ENCODE data around the gene AIPL1. TPM values are rescaled to one million over a fixed set of nuclear protein-coding genes. Genes with fewer than 3 reads are reported as not detected.

AIPL1 gene
- total RNA-seq, 4 donors from 2014 or later = not detected

GRCh38 chr17:6472517-6472916, 37.6 kb upstream of the AIPL1 start:
- peak overlapping the region in 1 of 4 donors; percentile 5 for H3K27ac ChIP-seq
- TF ChIP-seq POLR2AphosphoS5 (IDR thresholded peaks at IDR 0.05) (no peak), CTCF (IDR thresholded peaks at IDR 0.05) (no peak), POLR2A (IDR thresholded peaks at IDR 0.05) (no peak), EP300 (IDR thresholded peaks at IDR 0.05) (no peak)
- ATAC-seq = no peak
- H3K27me3 ChIP-seq = no peaks in the 10 kb centered on the region
- H3K36me3 ChIP-seq = peaks cover 0 to 67% of the 10 kb centered on the region in 2 donors
- 100% methylated on average over 1 of the region's 10 CpGs; no CpG with 5 or more reads in 1 of the 2 donors for WGBS, 2 donors (ENCODE audit: low coverage in 1 of 2)
- H3K4me1 ChIP-seq = peaks cover 0 to 30% (median 0%) of the 10 kb centered on the region in 3 donors
- H3K4me3 ChIP-seq = no peak overlapping the region
- H3K9me3 ChIP-seq = no peaks in the 10 kb centered on the region

- Histone ChIP-seq H3K4me1 (peaks cover 0 to 29% (median 0%) of the 10 kb centered on the region in 3 donors), H3K27ac (peak overlapping the region in 1 of 4 donors; percentile 5), H3K27me3 (no peaks in the 10 kb centered on the region), H3K9me3 (no peaks in the 10 kb centered on the region), H3K4me3 (no peak overlapping the region), H3K36me3 (peaks cover 0 to 66% of the 10 kb centered on the region in 2 donors)
- 53 to 58% methylated on average over 7 to 11 of the region's 19 CpGs for WGBS, 2 donors (ENCODE audit: low coverage in 1 of 2)
- ATAC-seq = no peak
- TF ChIP-seq POLR2AphosphoS5 (IDR thresholded peaks at IDR 0.05) (no peak), CTCF (IDR thresholded peaks at IDR 0.05) (no peak), POLR2A (IDR thresholded peaks at IDR 0.05) (no peak), EP300 (IDR thresholded peaks at IDR 0.05) (no peak)
Measured at GRCh38 chr17:6471531-6472465, 36.9 kb upstream of the AIPL1 start.

GRCh38 chr17:6470751-6471521, 36.0 kb upstream of the AIPL1 start:
- TF ChIP-seq EP300 (IDR thresholded peaks at IDR 0.05) (no peak), CTCF (IDR thresholded peaks at IDR 0.05) (no peak)
- Histone ChIP-seq H3K27ac (no peak overlapping the region), H3K9me3 (no peaks in the 10 kb centered on the region), H3K4me1 (peaks cover 0 to 20% (median 0%) of the 10 kb centered on the region in 3 donors), H3K36me3 (peaks cover 0 to 65% of the 10 kb centered on the region in 2 donors), H3K4me3 (no peak overlapping the region), H3K27me3 (no peaks in the 10 kb centered on the region)
- WGBS, 2 donors (ENCODE audit: low coverage in 1 of 2) = no CpG with 5 or more reads among the region's 17 CpGs
- ATAC-seq = no peak

- Histone ChIP-seq H3K36me3 (peaks cover 0 to 71% of the 10 kb centered on the region in 2 donors), H3K4me1 (peaks cover 0 to 13% (median 0%) of the 10 kb centered on the region in 3 donors), H3K9me3 (no peaks in the 10 kb centered on the region), H3K27ac (no peak overlapping the region), H3K4me3 (no peak overlapping the region), H3K27me3 (no peaks in the 10 kb centered on the region)
- no peak for ATAC-seq
- TF ChIP-seq POLR2AphosphoS5 (IDR thresholded peaks at IDR 0.05) = no peak
- TF ChIP-seq EP300 (IDR thresholded peaks at IDR 0.05) = no peak
- no peak for TF ChIP-seq POLR2A (IDR thresholded peaks at IDR 0.05)
- TF ChIP-seq CTCF (IDR thresholded peaks at IDR 0.05) = no peak
- 60 to 83% methylated on average over 1 to 3 of the region's 24 CpGs for WGBS, 2 donors (ENCODE audit: low coverage in 1 of 2)
Measured at GRCh38 chr17:6470146-6470718, 35.3 kb upstream of the AIPL1 start.
